GM06990 (cell line): ENCODE results near the gene MUC5AC.
"Not testable (repeated sequence)": the region's sequence is repeated elsewhere in the genome, so short reads cannot be mapped to it uniquely, and the experiment has no call there.

Source experiments
- DNase-seq: peaks from one replicate; pipeline ENCODE4 v3.0.0-alpha.2; 2011; ENCODE audit not compliant: insufficient read length; ENCODE audit errors: extremely low read depth
- H3K27me3 ChIP-seq: replicated peaks from 2 replicates; pipeline ENCODE4 v1.6.0; 2011; ENCODE audit warnings: low read length; ENCODE audit not compliant: control insufficient read depth, insufficient read depth
- H3K36me3 ChIP-seq: 2 replicates; pipeline ENCODE4 v1.5.1; 2011; ENCODE audit warnings: low read length; ENCODE audit not compliant: control insufficient read depth, insufficient read depth
- H3K4me3 ChIP-seq: replicated peaks from 2 replicates; pipeline ENCODE4 v1.5.1; 2011; ENCODE audit warnings: low read depth, mild to moderate bottlenecking, control low read depth, low read length
- CTCF ChIP-seq: IDR thresholded peaks from 2 replicates; pipeline ENCODE4 v1.5.1; 2011; ENCODE audit warnings: low read length, control low read depth, mild to moderate bottlenecking, inconsistent platforms; ENCODE audit not compliant: insufficient read depth, poor library complexity, severe bottlenecking

MUC5AC gene

GRCh38 chr11:1162491-1163311, 4.9 kb downstream of the MUC5AC start:
- Histone ChIP-seq H3K4me3 (no peak overlapping the region), H3K27me3 (no peaks in the 10 kb centered on the region; the same call in 1 of the 2 replicates), H3K36me3 (no peaks in the 10 kb centered on the region)
- TF ChIP-seq CTCF: no peak
- no peak for DNase-seq

DNA sequence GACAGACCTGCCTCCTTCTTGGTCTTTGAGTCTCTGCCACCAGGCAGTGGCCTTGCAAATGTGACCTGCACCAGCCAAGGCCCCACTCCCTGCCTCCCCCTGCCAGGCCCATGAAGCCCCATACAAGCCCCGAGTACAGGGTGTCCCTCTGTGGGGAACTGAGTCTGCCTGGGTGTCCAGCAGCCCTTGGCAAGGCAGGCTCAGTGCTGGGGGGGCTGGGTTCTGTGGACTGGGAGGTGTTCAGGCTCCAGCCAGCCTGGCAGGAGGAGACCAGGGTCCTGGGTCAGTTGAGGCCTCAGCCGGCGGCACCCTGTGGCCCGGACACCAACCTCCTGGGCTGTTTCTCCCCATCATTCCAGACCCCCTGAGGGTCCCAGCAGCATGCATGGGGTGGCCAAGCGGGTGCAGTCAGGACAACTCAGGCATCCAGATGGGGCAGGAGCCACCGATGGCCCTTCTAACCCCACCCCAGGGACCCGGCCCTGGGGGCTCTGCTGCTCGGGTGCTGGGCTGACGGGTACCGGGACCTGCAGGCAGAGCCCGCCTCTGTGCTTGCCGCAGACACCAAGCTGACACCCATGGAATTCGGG, 5.7 kb downstream of the MUC5AC start:
- no peaks in the 10 kb centered on the region for H3K36me3 ChIP-seq
- no peak overlapping the region for H3K4me3 ChIP-seq
- no peaks in the 10 kb centered on the region; the same call in 1 of the 2 replicates for H3K27me3 ChIP-seq
- no peak for TF ChIP-seq CTCF
- no peak for DNase-seq

GRCh38 chr11:1163911-1164735, 6.4 kb downstream of the MUC5AC start:
- H3K36me3 ChIP-seq: no peaks in the 10 kb centered on the region
- no peak overlapping the region for H3K4me3 ChIP-seq
- no peak for DNase-seq
- no peaks in the 10 kb centered on the region; the same call in 1 of the 2 replicates for H3K27me3 ChIP-seq
- TF ChIP-seq CTCF: no peak

GRCh38 chr11:1164779-1165255, 7.1 kb downstream of the MUC5AC start:
- not testable (repeated sequence) for H3K4me3 ChIP-seq, H3K27me3 ChIP-seq, DNase-seq

DNA sequence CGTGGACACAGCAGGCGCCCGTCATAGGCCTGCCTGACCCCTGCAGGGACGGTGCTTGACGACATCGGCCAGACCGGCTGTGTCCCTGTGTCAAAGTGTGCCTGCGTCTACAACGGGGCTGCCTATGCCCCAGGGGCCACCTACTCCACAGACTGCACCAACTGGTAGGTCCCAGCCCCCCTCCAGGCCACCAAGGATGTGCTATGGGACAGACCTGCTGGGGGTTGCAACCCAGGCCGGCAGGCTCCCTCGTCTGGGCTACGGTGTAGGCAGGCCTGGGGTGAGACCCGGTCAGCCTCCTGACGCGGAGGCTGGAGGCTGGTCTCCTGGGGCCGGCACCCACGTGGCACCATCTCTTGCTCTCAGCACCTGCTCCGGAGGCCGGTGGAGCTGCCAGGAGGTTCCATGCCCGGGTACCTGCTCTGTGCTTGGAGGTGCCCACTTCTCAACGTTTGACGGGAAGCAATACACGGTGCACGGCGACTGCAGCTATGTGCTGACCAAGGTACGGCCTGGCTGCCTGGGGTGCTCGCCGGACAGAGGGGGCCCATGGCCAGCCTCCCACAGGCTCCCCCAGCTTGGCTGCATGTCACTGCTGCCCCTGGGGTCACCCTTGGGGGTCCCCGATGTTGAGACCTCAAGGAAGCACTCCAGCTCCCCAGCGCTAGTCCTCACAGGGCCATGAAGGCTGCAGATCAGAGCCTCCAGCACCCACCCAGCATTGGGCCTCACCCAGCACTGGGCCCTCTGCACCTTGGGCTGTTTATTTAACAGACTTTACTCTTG, 7.7 kb downstream of the MUC5AC start:
- TF ChIP-seq CTCF: no peak
- Histone ChIP-seq H3K36me3 (no peaks in the 10 kb centered on the region), H3K4me3 (no peak overlapping the region), H3K27me3 (no peaks in the 10 kb centered on the region; the same call in 1 of the 2 replicates)
- no peak for DNase-seq

More at GRCh38 chr11:1164779-1165255, 7.1 kb downstream of the MUC5AC start:
- H3K36me3 ChIP-seq: not testable (repeated sequence)
